AML-193 (cell line): ENCODE measurements around the gene MBD3L3.
"Not testable (repeated sequence)": the region's sequence is repeated elsewhere in the genome, so short reads cannot be mapped to it uniquely, and the experiment has no call there.

Experiments
- DNase-seq, 2 experiments: peaks; one replicate each; lab custom pipeline; 2025; lab: John Stamatoyannopoulos, UW

MBD3L3 gene

GRCh38 chr19:7063339-7063738 is 4.9 kb upstream of the MBD3L3 start:
- no peak for DNase-seq

GRCh38 chr19:7059977-7060376 is 1.5 kb upstream of the MBD3L3 start:
- DNase-seq, result not testable (repeated sequence)

- not testable (repeated sequence) for DNase-seq
Measured at GRCh38 chr19:7056371-7056770, 2.1 kb downstream of the MBD3L3 start.

- DNase-seq, result not testable (repeated sequence)
Measured at GRCh38 chr19:7055679-7056078, 2.8 kb downstream of the MBD3L3 start.

- not testable (repeated sequence) for DNase-seq
Measured at GRCh38 chr19:7054635-7055368, 3.7 kb downstream of the MBD3L3 start.

- not testable (repeated sequence) for DNase-seq
Measured at GRCh38 chr19:7052896-7053295, 5.6 kb downstream of the MBD3L3 start.

GRCh38 chr19:7051421-7051820 is 7.1 kb downstream of the MBD3L3 start:
- DNase-seq, result not testable (repeated sequence)

- DNase-seq, result not testable (repeated sequence)
Measured at GRCh38 chr19:7049021-7049420, 9.5 kb downstream of the MBD3L3 start, which contains the start of gene MBD3L2. TSS of gene MBD3L2 (plus strand) at chr19:7049321. CDS start at chr19:7049374, 53 bp downstream.

GRCh38 chr19:7041563-7041962 is 16.9 kb downstream of the MBD3L3 start:
- DNase-seq, result not testable (repeated sequence)

- DNase-seq, result not testable (repeated sequence)
Measured at GRCh38 chr19:7040079-7040478, 18.4 kb downstream of the MBD3L3 start, which contains the start of gene MBD3L4. TSS of gene MBD3L4 (minus strand) at chr19:7040179. CDS start at chr19:7040144, 35 bp downstream.

- DNase-seq, result not testable (repeated sequence)
Measured at GRCh38 chr19:7030278-7030677, 28.2 kb downstream of the MBD3L3 start, which contains the start of gene MBD3L5. TSS of gene MBD3L5 (plus strand) at chr19:7030578. CDS start at chr19:7030612, 34 bp downstream.

- DNase-seq, result not testable (repeated sequence)
Measured at GRCh38 chr19:7028790-7029189, 29.7 kb downstream of the MBD3L3 start.

- DNase-seq, result not testable (repeated sequence)
Measured at GRCh38 chr19:7021331-7021730, 37.1 kb downstream of the MBD3L3 start, which contains the start of gene MBD3L2B. TSS of gene MBD3L2B (minus strand) at chr19:7021431. CDS start at chr19:7021397, 34 bp downstream.

- no peak for DNase-seq
Measured at GRCh38 chr19:7018828-7019227, 39.6 kb downstream of the MBD3L3 start.

- no peak for DNase-seq
Measured at GRCh38 chr19:7013678-7014077, 44.8 kb downstream of the MBD3L3 start.

- no peak for DNase-seq
Measured at GRCh38 chr19:7010722-7011593, 47.5 kb downstream of the MBD3L3 start.

- peak; percentile 15 to 17 for DNase-seq
Measured at GRCh38 chr19:7007859-7008258, 50.6 kb downstream of the MBD3L3 start.
